ENCODE measurements around the gene SPDYE5.
"Not testable (repeated sequence)": the region's sequence is repeated elsewhere in the genome, so short reads cannot be mapped to it uniquely, and the experiment has no call there.

- not testable (repeated sequence) for TF ChIP-seq CTCF (IDR thresholded peaks at IDR 0.05; ENCODE audit: low read length); EZH2 (optimal IDR thresholded peaks at IDR 0.05; ENCODE audit: low read depth, low read length); EZH2phosphoT487 (IDR thresholded peaks at IDR 0.05; ENCODE audit: low read length)
Observed at GRCh38 chr7:75485979-75486643, 6.0 kb upstream of the SPDYE5 start, which contains the start of gene POM121C.

Data from MM.1S (cell line).